OCI-LY3 (cell line): ENCODE results near the gene SRP54.

ENCODE experiments used
- H2AFZ ChIP-seq: fragments of 200-600, 300-600 bp; shearing (Covaris generic); 2 replicates; pipeline ENCODE4 v1.6.0; 2014; ENCODE audit warnings: antibody characterized with exemption, low read depth, low read length
- H3K27ac ChIP-seq: fragments of 200-600, 300-600 bp; sonication (generic); 2 replicates; pipeline ENCODE4 v1.5.1; 2014; ENCODE audit warnings: mild to moderate bottlenecking, low read length, moderate library complexity, mixed read lengths
- H3K27me3 ChIP-seq: fragments of 200-600, 300-600 bp; sonication (generic); 2 replicates; pipeline ENCODE4 v1.6.1; 2014; ENCODE audit warnings: low read depth, low read length, mixed read lengths
- H3K36me3 ChIP-seq: fragments of 200-600, 300-600 bp; sonication (generic); replicated peaks from 2 replicates; pipeline ENCODE3; 2014; ENCODE audit warnings: low read depth, low read length, mixed read lengths
- H3K4me1 ChIP-seq: fragments of 300-600, 200-600 bp; sonication (generic); 2 replicates; pipeline ENCODE4 v1.6.1; 2014; ENCODE audit warnings: low read length, mixed read lengths
- H3K4me2 ChIP-seq: fragments of 200-600, 300-600 bp; sonication (generic); 2 replicates; pipeline ENCODE4 v1.6.1; 2014; ENCODE audit warnings: low read length, mixed read lengths
- H3K4me3 ChIP-seq: fragments of 300-600, 200-600 bp; sonication (generic); 2 replicates; pipeline ENCODE4 v1.5.1; 2014; ENCODE audit warnings: antibody characterized with exemption, mild to moderate bottlenecking, low read length, moderate library complexity
- H3K79me2 ChIP-seq: fragments of 300-600, 200-600 bp; shearing (Covaris generic); 2 replicates; pipeline ENCODE4 v1.6.1; 2014; ENCODE audit warnings: mild to moderate bottlenecking, low read length, mixed read lengths
- H3K9ac ChIP-seq: fragments of 300-600, 200-600 bp; shearing (Covaris generic); 2 replicates; pipeline ENCODE4 v1.6.0; 2014; ENCODE audit warnings: mild to moderate bottlenecking, low read length, moderate library complexity
- H3K9me3 ChIP-seq: fragments of 200-600, 300-600 bp; shearing (Covaris generic); 2 replicates; pipeline ENCODE4 v1.6.1; 2014; ENCODE audit warnings: low read length, mixed read lengths; ENCODE audit not compliant: insufficient read depth
- H4K20me1 ChIP-seq: fragments of 200-600, 300-600 bp; sonication (generic); 2 replicates; pipeline ENCODE4 v1.6.1; 2016; ENCODE audit warnings: low read length, mixed read lengths; ENCODE audit not compliant: insufficient read depth
- CTCF ChIP-seq: fragments of 200-600, 300-600 bp; sonication (generic); IDR thresholded peaks from 2 replicates; pipeline ENCODE4 v1.5.1; 2014; ENCODE audit warnings: antibody characterized with exemption, low read length, low read depth
- EZH2phosphoT487 ChIP-seq: fragments of 200-600 bp; shearing (Covaris generic); IDR thresholded peaks from 2 replicates; pipeline ENCODE4 v1.6.1; 2018; ENCODE audit warnings: antibody characterized with exemption, mixed run types, low read depth

SRP54 gene

GRCh38 chr14:35046751-35047536 lies 64.2 kb downstream of the SRP54 start:
- H3K27ac ChIP-seq: peak overlapping the region; percentile 75
- H3K4me2 ChIP-seq: peak overlapping the region; percentile 78

GRCh38 chr14:35047976-35048513 lies 65.3 kb downstream of the SRP54 start:
- Histone ChIP-seq H3K4me3 (no peak overlapping the region), H2AFZ (no peak overlapping the region), H4K20me1 (no peaks in the 10 kb centered on the region), H3K4me2 (no peak overlapping the region), H3K9ac (no peak overlapping the region), H3K9me3 (no peaks in the 10 kb centered on the region), H3K36me3 (peaks cover 5% of the 10 kb centered on the region), H3K27me3 (no peaks in the 10 kb centered on the region), H3K27ac (no peak overlapping the region), H3K4me1 (peaks cover 9% of the 10 kb centered on the region), H3K79me2 (peaks cover 6% of the 10 kb centered on the region; the same call in 1 of the 2 replicates)
- TF ChIP-seq EZH2phosphoT487: no peak
- TF ChIP-seq CTCF: no peak

More at GRCh38 chr14:35046751-35047536, 64.2 kb downstream of the SRP54 start:
- H3K9me3 ChIP-seq: no peaks in the 10 kb centered on the region
- TF ChIP-seq CTCF (0 out of 2 replicates have a peak, but pooled peaks have one; percentile 9), EZH2phosphoT487 (no peak)
- peak overlapping the region; percentile 91 for H3K4me3 ChIP-seq
- no peaks in the 10 kb centered on the region for H3K27me3 ChIP-seq
- peak overlapping the region; percentile 81 for H3K9ac ChIP-seq
- peaks cover 5% of the 10 kb centered on the region for H3K36me3 ChIP-seq
- H3K79me2 ChIP-seq: peaks cover 6% of the 10 kb centered on the region; the same call in 1 of the 2 replicates
- peaks cover 9% of the 10 kb centered on the region for H3K4me1 ChIP-seq
- peak overlapping the region; percentile 95 for H2AFZ ChIP-seq
- H4K20me1 ChIP-seq: no peaks in the 10 kb centered on the region

GRCh38 chr14:35050652-35051051 lies 67.9 kb downstream of the SRP54 start:
- no peak for TF ChIP-seq EZH2phosphoT487
- TF ChIP-seq CTCF: no peak
- H2AFZ ChIP-seq: no peak overlapping the region
- H3K36me3 ChIP-seq: peaks cover 5% of the 10 kb centered on the region
- H3K27me3 ChIP-seq: no peaks in the 10 kb centered on the region
- peaks cover 6% of the 10 kb centered on the region; the same call in 1 of the 2 replicates for H3K79me2 ChIP-seq
- no peak overlapping the region for H3K27ac ChIP-seq
- no peak overlapping the region for H3K4me2 ChIP-seq
- no peak overlapping the region for H3K9ac ChIP-seq
- H3K9me3 ChIP-seq: no peaks in the 10 kb centered on the region
- peaks cover 3% of the 10 kb centered on the region; the same call in 1 of the 2 replicates for H3K4me1 ChIP-seq
- no peaks in the 10 kb centered on the region for H4K20me1 ChIP-seq
- no peak overlapping the region for H3K4me3 ChIP-seq

- Histone ChIP-seq H3K9ac (no peak overlapping the region), H4K20me1 (no peaks in the 10 kb centered on the region), H3K27ac (no peak overlapping the region), H3K9me3 (no peaks in the 10 kb centered on the region), H3K4me2 (no peak overlapping the region), H3K27me3 (no peaks in the 10 kb centered on the region), H3K36me3 (peaks cover 5% of the 10 kb centered on the region), H2AFZ (no peak overlapping the region), H3K4me3 (no peak overlapping the region), H3K79me2 (peaks cover 6% of the 10 kb centered on the region; the same call in 1 of the 2 replicates), H3K4me1 (peaks cover 3% of the 10 kb centered on the region; the same call in 1 of the 2 replicates)
- TF ChIP-seq CTCF (no peak), EZH2phosphoT487 (no peak)
Measured at GRCh38 chr14:35051796-35052195, 69.0 kb downstream of the SRP54 start.
